Mammary epithelial cell (primary cell): ENCODE data around the gene NPAS4.
"Not testable (repeated sequence)": the region's sequence is repeated elsewhere in the genome, so short reads cannot be mapped to it uniquely, and the experiment has no call there.

Experiments
- EZH2 ChIP-seq: IDR thresholded peaks from 2 replicates; pipeline ENCODE4 v1.6.1; 2012; ENCODE audit warnings: low read length, inconsistent platforms, borderline replicate concordance
- TF ChIP-seq, protein P1 (sequence below), 2 donors: IDR thresholded peaks in 1 of 2; conservative IDR thresholded peaks in 1 of 2; 2 replicates each; pipeline ENCODE4 v1.5.1; 2011 to 2012; ENCODE audit warnings: inconsistent platforms in 2 of 2, low read length in 2 of 2, mild to moderate bottlenecking in 2 of 2, control low read depth in 1 of 2, low read depth in 1 of 2; ENCODE audit not compliant: insufficient read depth in 1 of 2; ENCODE audit errors: extremely low read depth in 1 of 2

DNA sequence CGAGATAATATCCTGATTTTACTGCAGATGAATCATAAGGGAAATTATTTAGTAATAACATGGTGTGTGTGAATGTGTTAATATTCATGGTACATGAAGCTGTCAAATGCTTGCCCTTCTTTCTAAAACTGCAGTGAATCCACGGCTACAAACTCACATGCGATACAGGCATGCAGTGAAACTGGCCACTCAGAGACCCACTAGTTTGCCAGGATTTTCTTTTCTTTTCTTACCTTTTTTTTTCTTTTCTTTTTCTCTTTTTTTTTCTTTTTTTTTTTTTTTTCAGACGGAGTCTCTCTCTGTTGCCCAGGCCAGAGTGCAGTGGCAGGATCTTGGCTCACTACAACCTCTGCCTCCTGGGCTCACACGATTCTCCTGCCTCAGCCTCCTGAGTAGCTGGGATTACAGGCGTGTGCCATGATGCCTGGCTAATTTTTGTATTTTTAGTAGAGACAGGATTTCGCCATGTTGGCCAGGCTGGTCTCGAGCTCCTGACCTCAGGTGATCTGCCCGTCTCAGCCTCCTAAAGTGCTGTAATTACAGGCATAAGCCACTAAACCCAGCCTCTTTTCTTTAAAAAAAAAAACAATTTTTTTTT lies 47.0 kb upstream of the NPAS4 start:
- TF ChIP-seq, protein P1, sequence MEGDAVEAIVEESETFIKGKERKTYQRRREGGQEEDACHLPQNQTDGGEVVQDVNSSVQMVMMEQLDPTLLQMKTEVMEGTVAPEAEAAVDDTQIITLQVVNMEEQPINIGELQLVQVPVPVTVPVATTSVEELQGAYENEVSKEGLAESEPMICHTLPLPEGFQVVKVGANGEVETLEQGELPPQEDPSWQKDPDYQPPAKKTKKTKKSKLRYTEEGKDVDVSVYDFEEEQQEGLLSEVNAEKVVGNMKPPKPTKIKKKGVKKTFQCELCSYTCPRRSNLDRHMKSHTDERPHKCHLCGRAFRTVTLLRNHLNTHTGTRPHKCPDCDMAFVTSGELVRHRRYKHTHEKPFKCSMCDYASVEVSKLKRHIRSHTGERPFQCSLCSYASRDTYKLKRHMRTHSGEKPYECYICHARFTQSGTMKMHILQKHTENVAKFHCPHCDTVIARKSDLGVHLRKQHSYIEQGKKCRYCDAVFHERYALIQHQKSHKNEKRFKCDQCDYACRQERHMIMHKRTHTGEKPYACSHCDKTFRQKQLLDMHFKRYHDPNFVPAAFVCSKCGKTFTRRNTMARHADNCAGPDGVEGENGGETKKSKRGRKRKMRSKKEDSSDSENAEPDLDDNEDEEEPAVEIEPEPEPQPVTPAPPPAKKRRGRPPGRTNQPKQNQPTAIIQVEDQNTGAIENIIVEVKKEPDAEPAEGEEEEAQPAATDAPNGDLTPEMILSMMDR (conservative IDR thresholded peaks at IDR 0.05 in 1 of 2, IDR thresholded peaks at IDR 0.05 in 1 of 2; ENCODE audit: extremely low read depth in 1 of 2, insufficient read depth in 1 of 2, low read depth in 1 of 2, low read length in 2 of 2): not testable (repeated sequence)
- not testable (repeated sequence) for TF ChIP-seq EZH2
